Measurements from ENCODE around the gene CDKL1.

DNA sequence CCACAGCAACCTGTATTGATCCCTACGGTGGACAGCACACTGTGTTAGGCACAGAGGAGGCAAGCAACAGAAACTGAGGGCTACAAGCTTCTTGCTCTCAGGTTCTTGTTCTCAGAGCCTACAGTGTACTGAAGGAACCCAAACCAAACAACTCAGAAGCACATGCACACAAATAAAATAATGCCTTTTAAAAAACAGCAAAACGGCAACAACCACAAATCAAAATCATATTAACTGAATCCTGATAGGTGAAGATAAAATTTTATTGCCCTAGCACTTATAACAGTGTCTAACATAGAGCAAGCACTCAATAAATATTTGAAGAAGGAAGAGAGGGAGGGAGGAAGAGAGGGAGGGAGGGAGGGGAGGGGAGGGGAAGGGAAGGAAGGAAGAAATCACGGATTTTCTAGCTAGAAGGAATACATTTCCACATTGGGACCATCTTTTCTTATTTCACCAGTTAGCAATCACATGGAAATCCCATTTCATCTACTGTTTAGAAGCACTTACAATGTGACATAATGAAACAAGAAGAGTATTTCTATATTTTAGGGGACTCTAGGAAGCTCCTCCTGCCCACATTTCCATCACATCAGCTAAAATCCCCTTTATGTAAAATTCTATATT, 57.4 kb downstream of the CDKL1 start:
- TF ChIP-seq EZH2 (IDR thresholded peaks at IDR 0.05; ENCODE audit: low read length, missing control alignments), result no peak
- TF ChIP-seq, protein P1, sequence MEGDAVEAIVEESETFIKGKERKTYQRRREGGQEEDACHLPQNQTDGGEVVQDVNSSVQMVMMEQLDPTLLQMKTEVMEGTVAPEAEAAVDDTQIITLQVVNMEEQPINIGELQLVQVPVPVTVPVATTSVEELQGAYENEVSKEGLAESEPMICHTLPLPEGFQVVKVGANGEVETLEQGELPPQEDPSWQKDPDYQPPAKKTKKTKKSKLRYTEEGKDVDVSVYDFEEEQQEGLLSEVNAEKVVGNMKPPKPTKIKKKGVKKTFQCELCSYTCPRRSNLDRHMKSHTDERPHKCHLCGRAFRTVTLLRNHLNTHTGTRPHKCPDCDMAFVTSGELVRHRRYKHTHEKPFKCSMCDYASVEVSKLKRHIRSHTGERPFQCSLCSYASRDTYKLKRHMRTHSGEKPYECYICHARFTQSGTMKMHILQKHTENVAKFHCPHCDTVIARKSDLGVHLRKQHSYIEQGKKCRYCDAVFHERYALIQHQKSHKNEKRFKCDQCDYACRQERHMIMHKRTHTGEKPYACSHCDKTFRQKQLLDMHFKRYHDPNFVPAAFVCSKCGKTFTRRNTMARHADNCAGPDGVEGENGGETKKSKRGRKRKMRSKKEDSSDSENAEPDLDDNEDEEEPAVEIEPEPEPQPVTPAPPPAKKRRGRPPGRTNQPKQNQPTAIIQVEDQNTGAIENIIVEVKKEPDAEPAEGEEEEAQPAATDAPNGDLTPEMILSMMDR (conservative IDR thresholded peaks at IDR 0.05 in 1 of 2, IDR thresholded peaks at IDR 0.05 in 1 of 2; ENCODE audit: low read depth in 1 of 2, low read length in 2 of 2), result no peak
